ENCODE data around the gene KRT23.

DNA sequence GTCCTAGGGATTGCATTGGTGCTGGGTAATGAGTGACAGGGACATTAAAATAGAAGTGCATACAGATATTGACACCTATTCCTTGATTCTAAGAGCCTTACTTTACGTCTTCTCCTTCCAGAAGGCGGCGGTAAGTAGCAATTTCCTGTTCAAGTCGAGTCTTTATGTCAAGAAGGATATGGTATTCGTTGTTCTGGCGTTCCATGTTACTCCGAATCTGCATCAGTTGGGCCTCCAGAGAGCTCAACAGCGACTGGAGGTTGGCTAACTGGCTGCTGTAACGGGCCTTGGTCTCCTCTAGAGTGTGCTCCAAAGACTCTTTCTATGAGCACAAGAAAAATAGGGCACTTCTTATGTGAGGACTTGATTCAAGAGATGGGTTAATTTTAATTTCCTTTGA is 59.4 kb downstream of the KRT23 start:
- TF ChIP-seq, protein P1, sequence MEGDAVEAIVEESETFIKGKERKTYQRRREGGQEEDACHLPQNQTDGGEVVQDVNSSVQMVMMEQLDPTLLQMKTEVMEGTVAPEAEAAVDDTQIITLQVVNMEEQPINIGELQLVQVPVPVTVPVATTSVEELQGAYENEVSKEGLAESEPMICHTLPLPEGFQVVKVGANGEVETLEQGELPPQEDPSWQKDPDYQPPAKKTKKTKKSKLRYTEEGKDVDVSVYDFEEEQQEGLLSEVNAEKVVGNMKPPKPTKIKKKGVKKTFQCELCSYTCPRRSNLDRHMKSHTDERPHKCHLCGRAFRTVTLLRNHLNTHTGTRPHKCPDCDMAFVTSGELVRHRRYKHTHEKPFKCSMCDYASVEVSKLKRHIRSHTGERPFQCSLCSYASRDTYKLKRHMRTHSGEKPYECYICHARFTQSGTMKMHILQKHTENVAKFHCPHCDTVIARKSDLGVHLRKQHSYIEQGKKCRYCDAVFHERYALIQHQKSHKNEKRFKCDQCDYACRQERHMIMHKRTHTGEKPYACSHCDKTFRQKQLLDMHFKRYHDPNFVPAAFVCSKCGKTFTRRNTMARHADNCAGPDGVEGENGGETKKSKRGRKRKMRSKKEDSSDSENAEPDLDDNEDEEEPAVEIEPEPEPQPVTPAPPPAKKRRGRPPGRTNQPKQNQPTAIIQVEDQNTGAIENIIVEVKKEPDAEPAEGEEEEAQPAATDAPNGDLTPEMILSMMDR (conservative IDR thresholded peaks at IDR 0.05) = no peak
- TF ChIP-seq EZH2 (IDR thresholded peaks at IDR 0.05; ENCODE audit: low read depth) = no peak
